Muscle of back (tissue), 11 donors: ENCODE measurements around the gene PMCH. TPM values are rescaled to one million over a fixed set of nuclear protein-coding genes. Genes with fewer than 3 reads are reported as not detected.
"Not testable (repeated sequence)": the region's sequence is repeated elsewhere in the genome, so short reads cannot be mapped to it uniquely, and the experiment has no call there.

Experiments used
- DNase-seq, 3 donors: peaks; one replicate each; pipeline versions ENCODE4 v3.0.0 to v3.0.0-alpha.2; 2013
- polyA plus RNA-seq, 10 donors: library from polyadenylated mRNA; unstranded; fragments of 120-200 nt; gene quantifications; one replicate each; pipeline ENCODE4 v1.2.1, GENCODE V29; 2013; ENCODE audit not compliant: insufficient read length in 10 of 10

PMCH gene
- polyA plus RNA-seq, 10 donors = 0.29 to 0.49 (median 0.38) TPM; not detected in 6

DNA sequence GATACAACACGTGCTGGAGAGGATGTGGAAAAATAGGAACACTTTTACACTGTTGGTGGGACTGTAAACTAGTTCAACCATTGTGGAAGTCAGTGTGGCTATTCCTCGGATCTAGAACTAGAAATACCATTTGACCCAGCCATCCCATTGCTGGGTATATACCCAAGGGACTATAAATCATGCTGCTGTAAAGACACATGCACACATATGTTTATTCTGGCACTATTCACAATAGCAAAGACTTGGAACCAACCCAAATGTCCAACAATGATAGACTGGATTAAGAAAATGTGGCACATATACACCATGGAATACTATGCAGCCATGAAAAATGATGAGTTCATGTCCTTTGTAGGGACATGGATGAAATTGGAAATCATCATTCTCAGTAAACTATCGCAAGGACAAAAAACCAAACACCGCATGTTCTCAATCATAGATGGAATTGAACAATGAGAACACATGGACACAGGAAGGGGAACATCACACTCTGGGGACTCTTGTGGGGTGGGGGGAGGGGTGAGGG lies 50.5 kb downstream of the PMCH start:
- DNase-seq = not testable (repeated sequence)

Other genes with a start within 250 kb of the PMCH start
- gene WASHC3, start 135.8 kb downstream of the PMCH start, polyA plus RNA-seq = 10 to 100 TPM; 30.8 to 46.5 (median 40.0) TPM
- gene NUP37, start 77.7 kb downstream of the PMCH start, polyA plus RNA-seq = 10 to 100 TPM; 15.4 to 23.3 (median 20.4) TPM
- gene PARPBP, start 77.7 kb downstream of the PMCH start, polyA plus RNA-seq = 1 to 10 TPM; 5.3 to 8.7 (median 7.6) TPM